B cell (primary cell): ENCODE results near the gene STX17. TPM values are rescaled to one million over a fixed set of nuclear protein-coding genes. Genes with fewer than 3 reads are reported as not detected.

Experiments used
- ATAC-seq: fragments of 200-7000 bp; cut with Tn5 transposase; one replicate; pipeline ENCODE4 v1.10.0; 2021; ENCODE audit warnings: low read depth, mild to moderate bottlenecking, moderate number of reproducible peaks, moderate library complexity
- CTCF ChIA-PET: fragments of 350-600 bp; sonication (Branson Sonifier 250); formaldehyde crosslinking; loops from one replicate; lab custom pipeline; 2021; ENCODE audit warnings: antibody characterized with exemption, inconsistent platforms; lab: Charles Lee
- POLR2A ChIA-PET: fragments of 350-600 bp; sonication (Branson Sonifier 250); formaldehyde crosslinking; loops from one replicate; lab custom pipeline; 2021; ENCODE audit warnings: antibody characterized with exemption; lab: Charles Lee
- DNase-seq: peaks from one replicate; pipeline ENCODE4 v3.0.0; 2013
- H2AFZ ChIP-seq: 2 replicates; pipeline ENCODE4 v1.6.1; 2012; ENCODE audit warnings: mild to moderate bottlenecking, low read depth, low read length; ENCODE audit not compliant: insufficient read depth, poor library complexity, severe bottlenecking
- H3K27ac ChIP-seq, 2 donors: 1 replicate in 1 of 2; 2 replicates in 1 of 2; pipeline ENCODE4 v1.5.1; 2012 to 2013; ENCODE audit warnings: low read length in 2 of 2, mild to moderate bottlenecking in 2 of 2, moderate library complexity in 1 of 2
- H3K27me3 ChIP-seq, 4 experiments: fragments of 200-600 bp in 1 of 4; sonication (generic) in 1 of 4; replicated peaks in 1 of 4; 1 replicate in 2 of 4; 2 replicates in 2 of 4; pipeline versions ENCODE4 v1.6.1 to v1.7.0; 2013 to 2016; ENCODE audit warnings: low read length in 3 of 4, mild to moderate bottlenecking in 2 of 4, mixed read lengths in 1 of 4, moderate library complexity in 1 of 4; ENCODE audit not compliant: insufficient read depth in 4 of 4, control insufficient read depth in 3 of 4; ENCODE audit errors: control extremely low read depth in 1 of 4
- H3K36me3 ChIP-seq, 2 experiments: replicated peaks in 1 of 2; 1 replicate in 1 of 2; 2 replicates in 1 of 2; pipeline versions ENCODE4 v1.6.1 to v1.7.1; 2013; ENCODE audit warnings: low read length in 1 of 2; ENCODE audit not compliant: insufficient read depth in 2 of 2, control insufficient read depth in 1 of 2; ENCODE audit errors: control extremely low read depth in 1 of 2, extremely low read depth in 1 of 2
- H3K4me1 ChIP-seq, 2 donors: fragments of 200-600 bp in 1 of 2; sonication (generic) in 1 of 2; 1 replicate in 1 of 2; 2 replicates in 1 of 2; pipeline versions ENCODE4 v1.5.1 to v1.6.1; 2013 to 2017; ENCODE audit warnings: low read length in 2 of 2; ENCODE audit not compliant: control insufficient read depth in 2 of 2, insufficient read depth in 2 of 2
- H3K4me2 ChIP-seq: replicated peaks from 2 replicates; pipeline ENCODE3; 2012; ENCODE audit warnings: mild to moderate bottlenecking, low read depth, low read length; ENCODE audit not compliant: poor library complexity, severe bottlenecking
- H3K4me3 ChIP-seq, 5 experiments: fragments of 200-600 bp in 1 of 5; sonication (generic) in 1 of 5; 1 replicate in 3 of 5; 2 replicates in 2 of 5; pipeline versions ENCODE4 v1.5.1 to v1.7.0; 2011 to 2016; ENCODE audit warnings: low read length in 4 of 5, mild to moderate bottlenecking in 4 of 5, low read depth in 2 of 5, control low read depth in 1 of 5, moderate library complexity in 1 of 5; ENCODE audit not compliant: insufficient read depth in 1 of 5; ENCODE audit errors: control extremely low read depth in 1 of 5, extremely low read depth in 1 of 5
- H3K79me2 ChIP-seq: fragments of 200-600 bp; sonication (generic); one replicate; pipeline ENCODE4 v1.6.0; 2016; ENCODE audit warnings: low read length; ENCODE audit not compliant: control insufficient read depth, insufficient read depth
- H3K9ac ChIP-seq: fragments of 200-600 bp; sonication (generic); 2 replicates; pipeline ENCODE4 v1.6.1; 2017; ENCODE audit warnings: mild to moderate bottlenecking, low read length, moderate library complexity
- H3K9me3 ChIP-seq, 3 donors: one replicate each; pipeline versions ENCODE4 v1.6.1 to v1.7.1; 2013; ENCODE audit warnings: low read length in 2 of 3; ENCODE audit not compliant: control insufficient read depth in 2 of 3, insufficient read depth in 1 of 3; ENCODE audit errors: control extremely low read depth in 1 of 3
- H4K20me1 ChIP-seq: 2 replicates; pipeline ENCODE4 v1.6.0; 2012; ENCODE audit warnings: mild to moderate bottlenecking, low read length; ENCODE audit not compliant: insufficient read depth, control insufficient read depth, poor library complexity, severe bottlenecking
- H3K27ac Mint-ChIP-seq: one replicate; pipeline ENCODE4 v1.8.0; 2021; ENCODE audit warnings: mixed read lengths
- H3K27me3 Mint-ChIP-seq: one replicate; pipeline ENCODE4 v1.8.0; 2021; ENCODE audit warnings: mixed read lengths
- H3K4me1 Mint-ChIP-seq: one replicate; pipeline ENCODE4 v1.8.0; 2021; ENCODE audit warnings: mixed read lengths
- H3K4me3 Mint-ChIP-seq: one replicate; pipeline ENCODE4 v1.8.0; 2021; ENCODE audit warnings: mixed read lengths
- H3K9me3 Mint-ChIP-seq: one replicate; pipeline ENCODE4 v1.8.0; 2022; ENCODE audit warnings: mixed read lengths; ENCODE audit not compliant: insufficient read depth
- EZH2 ChIP-seq: IDR thresholded peaks from 2 replicates; pipeline ENCODE4 v1.6.1; 2012; ENCODE audit warnings: borderline replicate concordance, low read depth, mild to moderate bottlenecking, moderate library complexity, low read length; ENCODE audit not compliant: insufficient read depth, poor library complexity, severe bottlenecking
- WGBS: methylation state at CpG from one replicate; pipeline ENCODE4 v1.1.5; 2013; ENCODE audit warnings: missing lambda C conversion rate; ENCODE audit not compliant: insufficient coverage; 5-methylcytosine and 5-hydroxymethylcytosine counted together
- intact Hi-C: fragments of 100-400 bp; cut with micrococcal nuclease; formaldehyde crosslinking; loops from one replicate; pipeline ENCODE4 v1.10.0; 2022
- polyA plus RNA-seq: library from polyadenylated mRNA; depleted of rRNA; stranded (reverse); fragments of >200 nt; gene quantifications from 2 replicates; pipeline ENCODE4 v1.2.3, GENCODE V29; 2012
- total RNA-seq, 2 donors: library from RNA; stranded (reverse); fragments of 120-200 nt in 1 of 2; gene quantifications; 1 replicate in 1 of 2; 2 replicates in 1 of 2; pipeline versions ENCODE4 v1.2.3 to v1.2.4, GENCODE V29; 2013 to 2022
- TF ChIP-seq, protein P1 (sequence below): fragments of 200-600 bp; IDR thresholded peaks from one replicate; pipeline ENCODE4 v1.8.0; 2022; ENCODE audit warnings: antibody characterized with exemption, mild to moderate bottlenecking

Gene STX17
- total and polyA plus RNA-seq, 2 donors (not counting 1 experiment from before 2014, with no cell fraction given): 7.2 to 40.2 TPM

DNA sequence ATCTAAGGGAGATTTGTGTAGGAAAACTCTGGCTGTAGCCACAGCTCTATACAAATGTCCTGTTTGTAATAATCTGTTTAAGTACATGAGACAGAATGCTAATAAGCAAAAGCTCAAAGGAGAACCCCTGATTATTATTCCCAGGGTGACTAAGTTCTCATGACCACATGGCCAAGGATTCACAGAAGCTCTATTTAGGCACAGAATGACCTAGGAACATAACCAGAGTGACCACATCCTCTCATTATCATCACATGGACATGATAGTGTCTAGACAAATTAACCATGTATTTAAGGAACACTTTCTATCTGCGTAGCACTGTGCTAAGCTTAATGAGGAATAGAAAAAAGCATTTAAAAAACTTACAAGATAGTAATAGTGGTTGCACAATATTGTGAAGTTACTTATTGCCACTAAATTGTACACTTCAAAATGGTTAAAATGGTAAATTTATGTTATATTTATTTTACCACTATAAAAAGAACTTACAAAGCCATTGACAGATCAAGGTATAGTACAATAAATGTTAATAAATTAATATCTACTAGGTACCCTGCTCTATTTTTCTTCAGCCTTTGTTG is 56.3 kb downstream of the STX17 start:
- CTCF ChIA-PET: no interaction called here

DNA sequence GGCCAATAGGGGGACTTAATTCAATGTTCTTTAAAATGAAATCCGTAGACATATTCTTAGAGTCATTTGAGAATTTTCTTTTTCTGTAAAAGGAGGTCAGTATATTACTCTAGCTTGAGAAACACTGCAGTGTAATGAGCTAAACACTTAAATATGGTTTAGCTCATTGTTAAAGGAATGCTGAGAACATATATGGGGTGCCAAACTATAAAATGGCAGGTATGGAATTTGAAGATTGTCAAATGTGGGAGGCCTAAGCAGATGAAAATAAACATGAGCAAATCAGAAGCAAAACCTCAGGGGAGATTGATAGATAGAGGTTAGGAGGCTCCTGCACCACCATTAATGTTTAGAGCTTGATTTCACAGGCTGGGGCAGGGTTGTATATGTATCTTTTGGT is 57.9 kb downstream of the STX17 start:
- ChIA-PET CTCF (interaction anchor here (0.7 kb wide), 1 partner anchor 779 kb away, joined by 3 read pairs; no protein-coding TSS in a partner anchor), POLR2A (no interaction called here)
- no peak overlapping the region for H2AFZ ChIP-seq
- H3K27me3 ChIP-seq: no peaks in the 10 kb centered on the region
- Mint-ChIP-seq H3K4me1 (no peaks in the 10 kb centered on the region), H3K27ac (no peak overlapping the region), H3K9me3 (no peaks in the 10 kb centered on the region), H3K4me3 (no peak overlapping the region), H3K27me3 (no peaks in the 10 kb centered on the region)
- H3K36me3 ChIP-seq: peaks cover 9 to 22% of the 10 kb centered on the region in 2 experiments
- no peaks in the 10 kb centered on the region for H3K79me2 ChIP-seq
- no peak for DNase-seq
- H3K4me2 ChIP-seq: no peak overlapping the region
- intact Hi-C loops: no loop called here
- no peaks in the 10 kb centered on the region for H4K20me1 ChIP-seq
- no peaks in the 10 kb centered on the region for H3K9me3 ChIP-seq
- no peak overlapping the region for H3K9ac ChIP-seq
- no peaks in the 10 kb centered on the region for H3K4me1 ChIP-seq
- H3K27ac ChIP-seq: no peak overlapping the region
- ATAC-seq: no peak
- TF ChIP-seq EZH2: no peak
- TF ChIP-seq, protein P1, sequence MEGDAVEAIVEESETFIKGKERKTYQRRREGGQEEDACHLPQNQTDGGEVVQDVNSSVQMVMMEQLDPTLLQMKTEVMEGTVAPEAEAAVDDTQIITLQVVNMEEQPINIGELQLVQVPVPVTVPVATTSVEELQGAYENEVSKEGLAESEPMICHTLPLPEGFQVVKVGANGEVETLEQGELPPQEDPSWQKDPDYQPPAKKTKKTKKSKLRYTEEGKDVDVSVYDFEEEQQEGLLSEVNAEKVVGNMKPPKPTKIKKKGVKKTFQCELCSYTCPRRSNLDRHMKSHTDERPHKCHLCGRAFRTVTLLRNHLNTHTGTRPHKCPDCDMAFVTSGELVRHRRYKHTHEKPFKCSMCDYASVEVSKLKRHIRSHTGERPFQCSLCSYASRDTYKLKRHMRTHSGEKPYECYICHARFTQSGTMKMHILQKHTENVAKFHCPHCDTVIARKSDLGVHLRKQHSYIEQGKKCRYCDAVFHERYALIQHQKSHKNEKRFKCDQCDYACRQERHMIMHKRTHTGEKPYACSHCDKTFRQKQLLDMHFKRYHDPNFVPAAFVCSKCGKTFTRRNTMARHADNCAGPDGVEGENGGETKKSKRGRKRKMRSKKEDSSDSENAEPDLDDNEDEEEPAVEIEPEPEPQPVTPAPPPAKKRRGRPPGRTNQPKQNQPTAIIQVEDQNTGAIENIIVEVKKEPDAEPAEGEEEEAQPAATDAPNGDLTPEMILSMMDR: no peak
- no CpG with 5 or more reads among the region's 1 CpG for WGBS
- H3K4me3 ChIP-seq: no peak overlapping the region

More for the DNA sequence above, 56.3 kb downstream of the STX17 start:
- H3K9me3 ChIP-seq: no peaks in the 10 kb centered on the region
- H3K27ac ChIP-seq: no peak overlapping the region
- no peak for DNase-seq
- H3K27me3 ChIP-seq: no peaks in the 10 kb centered on the region
- intact Hi-C loops: no loop called here
- WGBS: no CpG with 5 or more reads among the region's 1 CpG
- no peak for TF ChIP-seq EZH2
- TF ChIP-seq, protein P1: no peak
- Mint-ChIP-seq H3K4me1 (no peaks in the 10 kb centered on the region), H3K9me3 (no peaks in the 10 kb centered on the region), H3K27me3 (no peaks in the 10 kb centered on the region), H3K4me3 (no peak overlapping the region), H3K27ac (no peak overlapping the region)
- no peak overlapping the region for H3K4me2 ChIP-seq
- no peak overlapping the region for H3K4me3 ChIP-seq
- peaks cover 10 to 17% of the 10 kb centered on the region in 2 experiments for H3K36me3 ChIP-seq
- ATAC-seq: no peak
- H3K79me2 ChIP-seq: no peaks in the 10 kb centered on the region
- no peak overlapping the region for H3K9ac ChIP-seq
- POLR2A ChIA-PET: no interaction called here
- no peaks in the 10 kb centered on the region for H4K20me1 ChIP-seq
- no peak overlapping the region for H2AFZ ChIP-seq
- no peaks in the 10 kb centered on the region for H3K4me1 ChIP-seq
